Fibroblast of lung (primary cell): ENCODE data around the gene STIM1.

Experiments used
- EZH2 ChIP-seq: IDR thresholded peaks from 2 replicates; pipeline ENCODE4 v1.5.1; 2012; ENCODE audit warnings: low read length, control low read depth, mild to moderate bottlenecking; ENCODE audit errors: missing control alignments
- TF ChIP-seq, protein P1 (sequence below), 2 donors: IDR thresholded peaks in 1 of 2; conservative IDR thresholded peaks in 1 of 2; 1 replicate in 1 of 2; 2 replicates in 1 of 2; pipeline ENCODE4 v1.5.1; 2011 to 2012; ENCODE audit warnings: low read length in 2 of 2, control low read depth in 1 of 2, inconsistent platforms in 1 of 2, low read depth in 1 of 2, mild to moderate bottlenecking in 1 of 2

DNA sequence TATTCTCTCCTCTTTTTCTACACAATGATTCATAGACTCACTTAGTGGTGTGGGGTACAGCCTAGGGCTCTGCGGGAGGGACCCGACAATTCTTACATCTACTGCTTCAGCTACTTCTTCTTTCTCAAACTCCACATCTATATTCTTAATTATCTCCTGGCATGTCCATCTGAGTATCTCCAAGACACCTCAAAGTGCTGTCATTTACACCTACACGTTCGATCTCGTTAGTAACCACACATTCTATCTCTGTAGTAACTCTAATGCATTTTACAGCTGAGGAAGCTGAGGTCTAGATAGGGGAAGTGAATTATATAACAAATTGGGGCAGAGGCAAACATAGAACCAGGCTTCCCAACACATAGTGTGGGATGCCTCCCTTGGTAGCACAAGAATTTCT lies 211.4 kb downstream of the STIM1 start:
- TF ChIP-seq, protein P1, sequence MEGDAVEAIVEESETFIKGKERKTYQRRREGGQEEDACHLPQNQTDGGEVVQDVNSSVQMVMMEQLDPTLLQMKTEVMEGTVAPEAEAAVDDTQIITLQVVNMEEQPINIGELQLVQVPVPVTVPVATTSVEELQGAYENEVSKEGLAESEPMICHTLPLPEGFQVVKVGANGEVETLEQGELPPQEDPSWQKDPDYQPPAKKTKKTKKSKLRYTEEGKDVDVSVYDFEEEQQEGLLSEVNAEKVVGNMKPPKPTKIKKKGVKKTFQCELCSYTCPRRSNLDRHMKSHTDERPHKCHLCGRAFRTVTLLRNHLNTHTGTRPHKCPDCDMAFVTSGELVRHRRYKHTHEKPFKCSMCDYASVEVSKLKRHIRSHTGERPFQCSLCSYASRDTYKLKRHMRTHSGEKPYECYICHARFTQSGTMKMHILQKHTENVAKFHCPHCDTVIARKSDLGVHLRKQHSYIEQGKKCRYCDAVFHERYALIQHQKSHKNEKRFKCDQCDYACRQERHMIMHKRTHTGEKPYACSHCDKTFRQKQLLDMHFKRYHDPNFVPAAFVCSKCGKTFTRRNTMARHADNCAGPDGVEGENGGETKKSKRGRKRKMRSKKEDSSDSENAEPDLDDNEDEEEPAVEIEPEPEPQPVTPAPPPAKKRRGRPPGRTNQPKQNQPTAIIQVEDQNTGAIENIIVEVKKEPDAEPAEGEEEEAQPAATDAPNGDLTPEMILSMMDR (conservative IDR thresholded peaks at IDR 0.05 in 1 of 2, IDR thresholded peaks at IDR 0.05 in 1 of 2; ENCODE audit: low read depth in 1 of 2, low read length in 2 of 2) = no peak
- TF ChIP-seq EZH2 = no peak
